ENCODE results near the gene TMEM126A. TPM values are rescaled to one million over a fixed set of nuclear protein-coding genes. Genes with fewer than 3 reads are reported as not detected.
A peak's percentile ranks its signal among the peaks of the same experiment; 100 is the strongest.

The TMEM126A gene
- total RNA-seq, 2 experiments from 2014 or later = 17.0 to 19.5 TPM

- no peak overlapping the region for H3K4me3 Mint-ChIP-seq
- H3K4me1 ChIP-seq (ENCODE audit: insufficient read depth, low read length) = no peaks in the 10 kb centered on the region
- H3K27ac Mint-ChIP-seq = no peak overlapping the region
- no peaks in the 10 kb centered on the region for H3K27me3 ChIP-seq (ENCODE audit: control insufficient read depth in 1 of 2, insufficient read depth in 2 of 2, low read length in 2 of 2)
- H3K9me3 Mint-ChIP-seq = no peaks in the 10 kb centered on the region
- intact Hi-C loops (cut with DNase I, micrococcal nuclease) = no loop called here
- H3K4me1 Mint-ChIP-seq (ENCODE audit: low read depth) = peaks cover 76% of the 10 kb centered on the region
- ChIA-PET CTCF (interaction anchor here (1.6 kb wide), 1 partner anchor 198 kb away, joined by 3 read pairs; no protein-coding TSS in a partner anchor), POLR2A (interaction anchor here (9.3 kb wide), 1 partner anchor 6 kb away, joined by 136 read pairs; the partner anchor contains the start of gene TMEM126A)
- peaks cover 86% of the 10 kb centered on the region for H3K36me3 Mint-ChIP-seq (ENCODE audit: low read depth)
- H3K4me3 ChIP-seq (ENCODE audit: low read length) = no peak overlapping the region
- H3K9me3 ChIP-seq (ENCODE audit: control insufficient read depth in 1 of 2, insufficient read depth in 1 of 2, low read length in 2 of 2) = no peaks in the 10 kb centered on the region
- DNase-seq = no peak
- TF ChIP-seq CTCF (IDR thresholded peaks at IDR 0.05) = no peak
- no peak overlapping the region for H3K27ac ChIP-seq (ENCODE audit: low read depth in 1 of 2, low read length in 2 of 2)
- H3K36me3 ChIP-seq (ENCODE audit: insufficient read depth, low read length) = peaks cover 74% of the 10 kb centered on the region
- H3K27me3 Mint-ChIP-seq = no peaks in the 10 kb centered on the region
- ATAC-seq (ENCODE audit: poor library complexity) = no peak
These were observed 9.0 kb downstream of the TMEM126A start for GRCh38 chr11:85656777-85657176.

- Histone ChIP-seq H3K27ac (ENCODE audit: low read depth in 1 of 2, low read length in 2 of 2) (no peak overlapping the region), H3K4me1 (ENCODE audit: insufficient read depth, low read length) (peaks cover 5% of the 10 kb centered on the region), H3K27me3 (ENCODE audit: control insufficient read depth in 1 of 2, insufficient read depth in 2 of 2, low read length in 2 of 2) (no peaks in the 10 kb centered on the region), H3K4me3 (ENCODE audit: low read length) (no peak overlapping the region), H3K9me3 (ENCODE audit: control insufficient read depth in 1 of 2, insufficient read depth in 1 of 2, low read length in 2 of 2) (no peaks in the 10 kb centered on the region), H3K36me3 (ENCODE audit: insufficient read depth, low read length) (peaks cover 68% of the 10 kb centered on the region)
- intact Hi-C loops (cut with DNase I, micrococcal nuclease) = no loop called here
- Mint-ChIP-seq H3K27ac (no peak overlapping the region), H3K4me3 (no peak overlapping the region), H3K36me3 (ENCODE audit: low read depth) (peaks cover 86% of the 10 kb centered on the region), H3K4me1 (ENCODE audit: low read depth) (peaks cover 78% of the 10 kb centered on the region), H3K9me3 (no peaks in the 10 kb centered on the region), H3K27me3 (no peaks in the 10 kb centered on the region)
- POLR2A ChIA-PET = interaction anchor here (9.3 kb wide), 1 partner anchor 7 kb away, joined by 136 read pairs; the partner anchor contains the start of gene TMEM126A
- DNase-seq = no peak
- no peak for TF ChIP-seq CTCF (IDR thresholded peaks at IDR 0.05)
- no peak for ATAC-seq (ENCODE audit: poor library complexity)
- CTCF ChIA-PET = interaction anchor here (1.5 kb wide), 1 partner anchor 30 kb away, joined by 3 read pairs; the partner anchor contains the start of gene TMEM126B
These were observed 10.4 kb downstream of the TMEM126A start for GRCh38 chr11:85658180-85658579.

- ChIA-PET POLR2A (interaction anchor here (9.3 kb wide), 1 partner anchor 11 kb away, joined by 136 read pairs; the partner anchor contains the start of gene TMEM126A), CTCF (no interaction called here)
- Mint-ChIP-seq H3K4me1 (ENCODE audit: low read depth) (peaks cover 80% of the 10 kb centered on the region), H3K36me3 (ENCODE audit: low read depth) (peaks cover 75% of the 10 kb centered on the region), H3K4me3 (peak overlapping the region; percentile 100), H3K9me3 (no peaks in the 10 kb centered on the region), H3K27me3 (no peaks in the 10 kb centered on the region), H3K27ac (peak overlapping the region; percentile 100)
- H3K27me3 ChIP-seq (ENCODE audit: control insufficient read depth in 1 of 2, insufficient read depth in 2 of 2, low read length in 2 of 2) = no peaks in the 10 kb centered on the region
- ATAC-seq (ENCODE audit: poor library complexity) = no peak
- no peak overlapping the region for H3K27ac ChIP-seq (ENCODE audit: low read depth in 1 of 2, low read length in 2 of 2)
- no peaks in the 10 kb centered on the region for H3K9me3 ChIP-seq (ENCODE audit: control insufficient read depth in 1 of 2, insufficient read depth in 1 of 2, low read length in 2 of 2)
- intact Hi-C loops (cut with DNase I, micrococcal nuclease) = loop anchor here (2.0 to 10.0 kb wide), 6 partner anchors 13 to 643 kb away; partner anchors contain the start of genes PICALM (in 2 of the 2), EED (in 1 of the 2) and HIKESHI (in 1 of the 2)
- H3K4me3 ChIP-seq (ENCODE audit: low read length) = peak overlapping the region; percentile 94
- peaks cover 14% of the 10 kb centered on the region for H3K4me1 ChIP-seq (ENCODE audit: insufficient read depth, low read length)
- no peak for TF ChIP-seq CTCF (IDR thresholded peaks at IDR 0.05)
- H3K36me3 ChIP-seq (ENCODE audit: insufficient read depth, low read length) = peaks cover 40% of the 10 kb centered on the region
- DNase-seq = no peak
These were observed 14.4 kb downstream of the TMEM126A start for GRCh38 chr11:85661972-85662664.
